ENCODE data around the gene CACNA1A. TPM values are rescaled to one million over a fixed set of nuclear protein-coding genes. Genes with fewer than 3 reads are reported as not detected.
"Not testable (repeated sequence)": the region's sequence is repeated elsewhere in the genome, so short reads cannot be mapped to it uniquely, and the experiment has no call there.

Gene CACNA1A
- total RNA-seq, 1 donor from 2014 or later, result 23.2 TPM

DNA sequence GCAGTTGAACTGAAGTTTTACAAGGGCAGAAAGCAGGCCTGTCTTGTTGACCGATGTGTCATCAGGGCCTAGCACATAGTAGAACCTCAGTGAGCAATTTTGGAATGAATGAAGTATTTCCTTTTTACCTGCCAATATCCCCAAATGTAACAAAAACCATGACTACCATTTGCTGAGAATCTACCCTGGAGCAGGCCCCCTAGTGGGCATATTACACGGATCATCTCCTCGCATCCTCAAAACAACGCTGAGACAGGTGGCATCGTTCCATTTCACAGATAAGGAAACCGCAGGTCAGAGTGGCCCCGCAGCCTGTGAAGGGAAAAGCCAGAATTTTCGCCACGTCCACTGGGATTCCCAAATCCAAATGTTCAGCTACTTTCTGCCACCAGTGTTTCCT, 77.9 kb downstream of the CACNA1A start:
- Mint-ChIP-seq H3K9me3 (no peaks in the 10 kb centered on the region), H3K4me1 (ENCODE audit: unreplicated experiment) (no peaks in the 10 kb centered on the region), H3K27me3 (no peaks in the 10 kb centered on the region), H3K36me3 (no peaks in the 10 kb centered on the region), H3K4me3 (no peak overlapping the region), H3K27ac (no peak overlapping the region)
- DNase-seq (ENCODE audit: extremely low spot score, unreplicated experiment), result no peak
- TF ChIP-seq, protein P1, sequence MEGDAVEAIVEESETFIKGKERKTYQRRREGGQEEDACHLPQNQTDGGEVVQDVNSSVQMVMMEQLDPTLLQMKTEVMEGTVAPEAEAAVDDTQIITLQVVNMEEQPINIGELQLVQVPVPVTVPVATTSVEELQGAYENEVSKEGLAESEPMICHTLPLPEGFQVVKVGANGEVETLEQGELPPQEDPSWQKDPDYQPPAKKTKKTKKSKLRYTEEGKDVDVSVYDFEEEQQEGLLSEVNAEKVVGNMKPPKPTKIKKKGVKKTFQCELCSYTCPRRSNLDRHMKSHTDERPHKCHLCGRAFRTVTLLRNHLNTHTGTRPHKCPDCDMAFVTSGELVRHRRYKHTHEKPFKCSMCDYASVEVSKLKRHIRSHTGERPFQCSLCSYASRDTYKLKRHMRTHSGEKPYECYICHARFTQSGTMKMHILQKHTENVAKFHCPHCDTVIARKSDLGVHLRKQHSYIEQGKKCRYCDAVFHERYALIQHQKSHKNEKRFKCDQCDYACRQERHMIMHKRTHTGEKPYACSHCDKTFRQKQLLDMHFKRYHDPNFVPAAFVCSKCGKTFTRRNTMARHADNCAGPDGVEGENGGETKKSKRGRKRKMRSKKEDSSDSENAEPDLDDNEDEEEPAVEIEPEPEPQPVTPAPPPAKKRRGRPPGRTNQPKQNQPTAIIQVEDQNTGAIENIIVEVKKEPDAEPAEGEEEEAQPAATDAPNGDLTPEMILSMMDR (conservative IDR thresholded peaks at IDR 0.05), result peak; percentile 73

DNA sequence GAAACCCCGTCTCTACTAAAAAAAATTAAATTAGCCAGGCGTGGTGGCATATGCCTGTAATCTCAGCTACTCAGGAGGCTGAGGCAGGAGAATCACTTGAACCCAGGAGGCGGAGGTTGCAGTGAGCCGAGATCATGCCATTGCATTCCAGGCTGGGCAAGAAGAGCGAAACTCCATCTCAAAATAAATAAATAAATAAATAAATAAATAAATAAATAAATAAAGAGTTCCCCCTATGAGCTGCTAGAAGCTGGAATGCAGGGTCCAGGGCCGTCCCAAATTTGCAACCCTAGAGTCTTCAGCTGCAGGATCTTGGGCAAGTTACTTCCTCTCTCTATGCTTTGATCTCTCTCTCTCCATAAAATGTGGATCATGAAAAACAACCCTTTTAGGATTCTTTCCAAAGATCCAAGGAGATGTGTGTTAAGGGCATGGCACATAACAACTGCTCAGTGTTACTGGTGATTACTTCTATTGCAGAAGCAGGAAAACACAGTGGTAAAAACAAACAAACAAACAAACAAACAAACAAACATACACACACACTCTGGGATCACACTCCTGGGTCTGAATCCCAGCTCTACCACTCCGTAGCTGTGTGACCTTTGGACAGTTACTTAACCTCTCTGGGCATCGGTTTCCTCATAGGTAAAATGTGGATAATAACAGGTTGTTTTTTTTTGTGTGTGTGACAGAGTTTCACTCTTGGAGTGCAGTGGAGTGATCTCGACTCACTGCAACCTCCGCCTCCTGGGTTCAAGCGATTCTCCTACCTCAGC, 78.8 kb downstream of the CACNA1A start:
- H3K9me3 Mint-ChIP-seq, result no peaks in the 10 kb centered on the region

DNA sequence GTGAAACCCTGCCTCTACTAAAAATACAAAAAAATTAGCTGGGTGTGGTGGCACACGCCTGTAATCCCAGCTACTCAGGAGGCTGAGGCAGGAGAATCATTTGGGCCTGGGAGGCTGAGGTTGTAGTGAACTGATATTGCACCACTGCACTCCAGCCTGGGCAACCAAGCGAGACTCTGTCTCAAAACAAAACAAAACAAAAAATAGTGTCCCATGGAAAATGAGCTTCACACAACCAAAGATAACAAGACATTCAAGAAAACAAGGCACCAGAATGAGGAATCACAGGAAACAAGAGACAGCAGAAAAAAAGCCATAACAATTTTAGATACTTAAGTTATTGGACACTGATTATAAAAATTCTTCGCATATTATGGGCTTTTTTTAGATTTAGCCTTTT, 80.4 kb downstream of the CACNA1A start:
- H3K9me3 Mint-ChIP-seq; H3K36me3 Mint-ChIP-seq; H3K4me3 Mint-ChIP-seq; H3K27me3 Mint-ChIP-seq; H3K4me1 Mint-ChIP-seq (ENCODE audit: unreplicated experiment); DNase-seq (ENCODE audit: extremely low spot score, unreplicated experiment); H3K27ac Mint-ChIP-seq: not testable (repeated sequence)

More for the DNA sequence above, 78.8 kb downstream of the CACNA1A start:
- Mint-ChIP-seq H3K4me1 (ENCODE audit: unreplicated experiment) (no peaks in the 10 kb centered on the region), H3K36me3 (no peaks in the 10 kb centered on the region), H3K27me3 (no peaks in the 10 kb centered on the region), H3K4me3 (no peak overlapping the region), H3K27ac (no peak overlapping the region)
- TF ChIP-seq, protein P1 (conservative IDR thresholded peaks at IDR 0.05), result no peak
- no peak for DNase-seq (ENCODE audit: extremely low spot score, unreplicated experiment)

DNA sequence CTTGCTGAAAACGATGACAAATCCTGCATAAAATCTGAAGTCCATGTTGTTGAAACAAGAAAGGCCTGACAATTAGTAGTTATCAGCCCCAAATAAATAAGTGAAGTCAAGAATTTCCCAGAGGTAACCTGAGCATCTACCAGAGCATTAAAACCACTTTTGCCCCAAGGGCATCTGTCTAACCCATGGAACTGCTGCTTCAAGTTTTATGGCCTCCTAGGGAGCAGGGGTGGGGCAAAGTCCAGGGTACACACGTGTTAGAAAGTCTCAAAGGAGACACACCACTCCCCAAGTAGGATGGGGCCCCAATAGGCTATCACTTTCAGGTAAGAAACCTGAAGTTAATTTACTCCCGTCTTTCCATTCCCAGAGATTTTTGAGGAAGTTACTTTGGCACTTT, 81.1 kb downstream of the CACNA1A start:
- no peaks in the 10 kb centered on the region for H3K36me3 Mint-ChIP-seq
- no peak overlapping the region for H3K4me3 Mint-ChIP-seq
- no peaks in the 10 kb centered on the region for H3K4me1 Mint-ChIP-seq (ENCODE audit: unreplicated experiment)
- no peak for DNase-seq (ENCODE audit: extremely low spot score, unreplicated experiment)
- H3K27me3 Mint-ChIP-seq, result no peaks in the 10 kb centered on the region
- H3K27ac Mint-ChIP-seq, result no peak overlapping the region
- TF ChIP-seq, protein P1 (conservative IDR thresholded peaks at IDR 0.05), result no peak
- no peaks in the 10 kb centered on the region for H3K9me3 Mint-ChIP-seq

DNA sequence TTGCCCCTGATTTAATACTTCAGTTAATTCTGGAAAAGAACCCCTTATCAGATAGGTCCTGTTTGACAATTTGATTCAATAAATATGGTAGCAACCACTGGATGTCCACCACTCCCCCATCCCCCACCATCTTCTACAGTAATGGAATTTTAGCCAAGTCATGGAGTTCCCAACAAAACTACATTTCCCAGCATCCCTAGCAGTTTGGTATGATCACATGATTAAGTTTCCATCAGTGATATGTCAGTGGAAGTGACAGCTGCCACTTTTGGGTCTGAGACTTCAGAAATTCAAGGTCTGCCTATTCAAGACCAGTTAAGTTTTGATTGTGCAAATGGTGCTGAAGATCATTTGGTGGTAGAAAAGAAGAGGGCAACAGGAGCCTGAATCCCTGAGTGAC, 85.5 kb downstream of the CACNA1A start:
- Mint-ChIP-seq H3K4me3 (no peak overlapping the region), H3K9me3 (no peaks in the 10 kb centered on the region), H3K36me3 (no peaks in the 10 kb centered on the region), H3K27me3 (no peaks in the 10 kb centered on the region), H3K27ac (no peak overlapping the region), H3K4me1 (ENCODE audit: unreplicated experiment) (no peaks in the 10 kb centered on the region)
- TF ChIP-seq, protein P1 (conservative IDR thresholded peaks at IDR 0.05), result no peak
- DNase-seq (ENCODE audit: extremely low spot score, unreplicated experiment), result no peak

DNA sequence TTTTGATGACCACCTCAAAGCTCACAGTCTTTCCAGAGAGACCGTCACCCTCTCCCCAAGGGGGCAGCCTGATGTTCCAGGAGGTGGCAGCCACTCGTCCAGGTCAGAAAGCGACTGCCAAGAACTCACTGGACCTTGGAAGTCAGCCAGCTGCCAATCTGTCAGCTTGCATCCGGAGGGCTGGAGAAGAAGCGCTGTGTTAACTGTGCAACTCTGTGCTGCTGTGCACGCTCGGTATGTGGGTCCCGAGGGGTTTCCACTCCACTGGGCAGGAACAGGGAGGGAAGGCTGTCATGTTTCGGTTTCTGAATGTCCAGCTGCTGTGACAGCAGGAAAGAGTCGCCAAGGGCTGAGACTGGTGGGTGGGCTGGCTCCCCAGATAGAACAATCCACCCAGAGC, 89.2 kb downstream of the CACNA1A start:
- H3K27ac Mint-ChIP-seq, result no peak overlapping the region
- no peaks in the 10 kb centered on the region for H3K9me3 Mint-ChIP-seq
- no peak for DNase-seq (ENCODE audit: extremely low spot score, unreplicated experiment)
- no peaks in the 10 kb centered on the region for H3K4me1 Mint-ChIP-seq (ENCODE audit: unreplicated experiment)
- H3K4me3 Mint-ChIP-seq, result no peak overlapping the region
- TF ChIP-seq, protein P1 (conservative IDR thresholded peaks at IDR 0.05), result no peak
- H3K27me3 Mint-ChIP-seq, result peaks cover 3% of the 10 kb centered on the region
- H3K36me3 Mint-ChIP-seq, result no peaks in the 10 kb centered on the region

Data from type B pancreatic cell (in vitro differentiated cells).